ENCODE measurements around the gene VANGL2. TPM values are rescaled to one million over a fixed set of nuclear protein-coding genes. Genes with fewer than 3 reads are reported as not detected.

The VANGL2 gene
- polyA plus RNA-seq, 2 of the 4 experiments (the other 2 are of a cell fraction), result 3.9 to 4.1 TPM

- no peak overlapping the region for H3K4me2 ChIP-seq
- POLR2A ChIA-PET, result no interaction called here
- FAIRE-seq (no peak), ATAC-seq (no peak), DNase-seq (ENCODE audit: low read depth in 1 of 2, low spot score in 1 of 2) (no peak)
- H3K27ac ChIP-seq, result no peak overlapping the region
- H3K9me3 ChIP-seq, result no peaks in the 10 kb centered on the region
- peaks cover 23% of the 10 kb centered on the region; the same call in 2 of the 3 replicates for H3K4me1 ChIP-seq
- H3K4me3 ChIP-seq, result no peak overlapping the region
- 87% methylated on average over 9 of the region's 9 CpGs for WGBS (ENCODE audit: missing lambda C conversion rate)
- CTCF ChIA-PET, result interaction anchor here (0.9 to 1.1 kb wide), 2 partner anchors 26 to 150 kb away, joined by 3 read pairs; no protein-coding TSS in a partner anchor
- TF ChIP-seq RCOR1 (IDR thresholded peaks at IDR 0.05; ENCODE audit: low read depth, low read length) (no peak), RARB (CRISPR knock-in tag; IDR thresholded peaks at IDR 0.05) (no peak), EHMT2 (IDR thresholded peaks at IDR 0.05; ENCODE audit: low read depth) (no peak), RNF2 (IDR thresholded peaks at IDR 0.05; ENCODE audit: borderline replicate concordance, low read depth) (no peak), HOXB13 (CRISPR knock-in tag; IDR thresholded peaks at IDR 0.05; ENCODE audit: low read depth) (no peak), FOSB (CRISPR knock-in tag; IDR thresholded peaks at IDR 0.05) (no peak), ZC3H11A (IDR thresholded peaks at IDR 0.05) (no peak), EP300 (IDR thresholded peaks at IDR 0.05) (no peak), CEBPB (IDR thresholded peaks at IDR 0.05) (no peak), CBX8 (IDR thresholded peaks at IDR 0.05) (no peak), TP53 (CRISPR knock-in tag; IDR thresholded peaks at IDR 0.05) (no peak)
- TF ChIP-seq, protein P1, sequence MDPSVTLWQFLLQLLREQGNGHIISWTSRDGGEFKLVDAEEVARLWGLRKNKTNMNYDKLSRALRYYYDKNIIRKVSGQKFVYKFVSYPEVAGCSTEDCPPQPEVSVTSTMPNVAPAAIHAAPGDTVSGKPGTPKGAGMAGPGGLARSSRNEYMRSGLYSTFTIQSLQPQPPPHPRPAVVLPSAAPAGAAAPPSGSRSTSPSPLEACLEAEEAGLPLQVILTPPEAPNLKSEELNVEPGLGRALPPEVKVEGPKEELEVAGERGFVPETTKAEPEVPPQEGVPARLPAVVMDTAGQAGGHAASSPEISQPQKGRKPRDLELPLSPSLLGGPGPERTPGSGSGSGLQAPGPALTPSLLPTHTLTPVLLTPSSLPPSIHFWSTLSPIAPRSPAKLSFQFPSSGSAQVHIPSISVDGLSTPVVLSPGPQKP (IDR thresholded peaks at IDR 0.05; ENCODE audit: low read depth, low read length), result no peak
Measured at GRCh38 chr1:160402001-160402795, 1.8 kb downstream of the VANGL2 start.

DNA sequence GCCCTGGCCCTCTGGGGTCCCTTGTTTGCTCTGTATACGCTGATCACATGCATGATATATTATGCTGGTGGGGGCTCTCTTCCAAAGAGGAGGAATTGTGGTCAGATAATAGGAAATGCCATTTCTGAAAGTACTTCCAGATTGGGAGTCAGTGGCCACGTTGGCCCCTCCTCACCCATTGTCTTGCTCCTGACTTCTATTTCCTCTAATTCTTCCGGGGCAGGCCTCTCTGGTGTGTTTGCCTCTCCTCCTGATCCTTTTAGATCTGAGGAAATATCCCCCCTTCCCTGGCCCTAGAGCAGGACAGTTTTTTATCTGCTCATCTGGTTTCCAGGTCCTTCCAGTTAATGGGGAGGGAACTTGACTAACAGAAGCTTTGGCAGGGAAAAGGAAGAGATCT, 2.9 kb downstream of the VANGL2 start:
- peaks cover 31% of the 10 kb centered on the region; the same call in 2 of the 3 replicates for H3K4me1 ChIP-seq
- ATAC-seq, result no peak
- H3K9me3 ChIP-seq, result no peaks in the 10 kb centered on the region
- 83% methylated on average over 3 of the region's 3 CpGs for WGBS (ENCODE audit: missing lambda C conversion rate)
- TF ChIP-seq NPAS2 (CRISPR knock-in tag; IDR thresholded peaks at IDR 0.05; ENCODE audit: borderline replicate concordance), result no peak
- no peak for TF ChIP-seq MYC (IDR thresholded peaks at IDR 0.05; ENCODE audit: borderline replicate concordance, low read length)
- ChIA-PET CTCF (interaction anchor here (1.1 kb wide), 1 partner anchor 151 kb away, joined by 3 read pairs; no protein-coding TSS in a partner anchor), POLR2A (no interaction called here)
- H3K4me2 ChIP-seq, result no peak overlapping the region
- DNase-seq (ENCODE audit: low read depth in 1 of 2, low spot score in 1 of 2), result no peak
- no peak overlapping the region for H3K27ac ChIP-seq
- no peak overlapping the region for H3K4me3 ChIP-seq
- FAIRE-seq, result no peak

DNA sequence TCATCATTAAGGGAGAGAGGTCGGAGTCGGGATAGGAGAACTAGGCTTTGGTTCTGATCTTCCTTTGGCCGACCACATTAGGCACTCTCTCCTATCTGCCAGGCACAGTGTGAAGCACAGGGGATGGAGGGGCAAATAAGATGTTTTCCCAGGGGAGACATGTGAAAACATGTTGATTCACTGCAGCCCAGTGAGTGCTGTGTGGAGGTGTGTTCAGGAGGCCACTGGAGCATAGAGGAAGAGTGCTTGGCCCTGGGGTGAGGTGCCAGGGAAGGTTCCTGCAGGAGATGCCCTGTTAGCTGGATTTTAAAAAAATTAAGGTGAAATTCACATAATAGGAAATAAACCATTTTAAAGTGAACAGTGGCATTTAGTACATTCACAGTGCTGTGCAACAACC, 3.7 kb downstream of the VANGL2 start:
- 85% methylated on average over 3 of the region's 3 CpGs for WGBS (ENCODE audit: missing lambda C conversion rate)
- no peaks in the 10 kb centered on the region for H3K9me3 ChIP-seq
- DNase-seq (ENCODE audit: low read depth in 1 of 2, low spot score in 1 of 2) (no peak), ATAC-seq (no peak), FAIRE-seq (no peak)
- TF ChIP-seq SREBF2 (IDR thresholded peaks at IDR 0.05), result no peak
- TF ChIP-seq KDM5A (IDR thresholded peaks at IDR 0.05), result no peak
- TF ChIP-seq NR3C1 (IDR thresholded peaks at IDR 0.05), result no peak
- TF ChIP-seq REST (IDR thresholded peaks at IDR 0.05), result no peak
- TF ChIP-seq, protein P2, sequence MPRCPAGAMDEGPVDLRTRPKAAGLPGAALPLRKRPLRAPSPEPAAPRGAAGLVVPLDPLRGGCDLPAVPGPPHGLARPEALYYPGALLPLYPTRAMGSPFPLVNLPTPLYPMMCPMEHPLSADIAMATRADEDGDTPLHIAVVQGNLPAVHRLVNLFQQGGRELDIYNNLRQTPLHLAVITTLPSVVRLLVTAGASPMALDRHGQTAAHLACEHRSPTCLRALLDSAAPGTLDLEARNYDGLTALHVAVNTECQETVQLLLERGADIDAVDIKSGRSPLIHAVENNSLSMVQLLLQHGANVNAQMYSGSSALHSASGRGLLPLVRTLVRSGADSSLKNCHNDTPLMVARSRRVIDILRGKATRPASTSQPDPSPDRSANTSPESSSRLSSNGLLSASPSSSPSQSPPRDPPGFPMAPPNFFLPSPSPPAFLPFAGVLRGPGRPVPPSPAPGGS (IDR thresholded peaks at IDR 0.05), result no peak
- TF ChIP-seq GATA3 (IDR thresholded peaks at IDR 0.05; ENCODE audit: borderline replicate concordance), result no peak
- TF ChIP-seq ZFP36 (IDR thresholded peaks at IDR 0.05; ENCODE audit: borderline replicate concordance, partially characterized antibody), result no peak
- TF ChIP-seq RFX5 (IDR thresholded peaks at IDR 0.05), result no peak
- no peak for TF ChIP-seq RNF2 (IDR thresholded peaks at IDR 0.05; ENCODE audit: borderline replicate concordance, low read depth)
- TF ChIP-seq, protein P1 (IDR thresholded peaks at IDR 0.05; ENCODE audit: low read depth, low read length), result no peak
- no peak overlapping the region for H3K27ac ChIP-seq
- peaks cover 33% of the 10 kb centered on the region; the same call in 2 of the 3 replicates for H3K4me1 ChIP-seq
- CTCF ChIA-PET, result interaction anchor here (0.7 kb wide), 1 partner anchor 12 kb away, joined by 3 read pairs; no protein-coding TSS in a partner anchor
- H3K4me2 ChIP-seq, result no peak overlapping the region
- H3K4me3 ChIP-seq, result no peak overlapping the region
- POLR2A ChIA-PET, result interaction anchor here (0.6 kb wide), 1 partner anchor 44 kb away, joined by 6 read pairs; no protein-coding TSS in a partner anchor

Data from A549 (cell line).